HL-60/S4 (cell line): Measurements from ENCODE around the gene SPATA12.

Experiments used
- in situ Hi-C: fragments of 300-500 bp; cut with MboI; formaldehyde crosslinking; loops from 2 replicates; pipeline ENCODE4 v1.14.3; 2022; ENCODE audit warnings: low sequenced_read_pairs

Gene SPATA12

GRCh38 chr3:57110214-57110613 lies 49.8 kb downstream of the SPATA12 start:
- in situ Hi-C loops = no loop called here

- in situ Hi-C loops = no loop called here
Observed at GRCh38 chr3:57110798-57111197, 50.3 kb downstream of the SPATA12 start.

GRCh38 chr3:57112206-57112605 lies 51.7 kb downstream of the SPATA12 start:
- in situ Hi-C loops = no loop called here

DNA sequence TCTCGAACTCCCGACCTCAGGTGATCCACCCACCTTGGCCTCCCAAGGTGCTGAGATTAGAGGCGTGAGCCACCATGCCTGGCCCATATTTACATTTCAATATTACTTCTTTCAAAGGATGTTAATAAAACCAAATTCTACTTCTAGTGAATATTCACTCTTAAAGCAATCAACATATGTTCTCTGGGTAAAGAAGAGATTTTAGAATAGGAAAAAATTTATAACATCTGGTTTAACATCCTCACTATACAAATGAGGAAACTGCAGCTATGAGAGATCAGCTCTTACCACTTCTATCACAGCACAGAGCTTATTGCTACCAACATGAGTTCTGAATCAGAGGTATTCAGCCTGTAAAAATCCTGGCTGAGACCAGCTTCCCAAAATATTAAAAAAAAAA lies 56.0 kb downstream of the SPATA12 start:
- in situ Hi-C loops = no loop called here

GRCh38 chr3:57118254-57118653 lies 57.8 kb downstream of the SPATA12 start:
- in situ Hi-C loops = no loop called here

DNA sequence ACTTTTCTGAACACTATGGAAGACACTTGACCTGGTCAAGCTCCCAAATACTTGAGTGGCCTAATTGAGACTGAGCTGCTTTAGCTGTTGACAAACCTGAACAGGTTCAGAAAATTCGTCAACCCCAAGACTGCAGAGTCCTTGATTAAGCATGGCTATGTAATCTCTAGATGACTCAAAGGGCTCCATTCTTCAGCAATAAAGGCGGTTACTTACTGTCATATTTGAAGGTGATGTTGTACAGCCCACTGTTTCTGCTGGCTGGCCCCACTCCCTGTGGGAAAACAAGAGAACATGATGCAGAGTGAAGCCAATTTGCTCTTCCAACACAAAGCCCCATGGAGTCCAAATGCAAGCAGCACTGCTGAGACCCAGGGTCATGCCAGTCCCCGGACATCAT lies 59.6 kb downstream of the SPATA12 start:
- in situ Hi-C loops = no loop called here

DNA sequence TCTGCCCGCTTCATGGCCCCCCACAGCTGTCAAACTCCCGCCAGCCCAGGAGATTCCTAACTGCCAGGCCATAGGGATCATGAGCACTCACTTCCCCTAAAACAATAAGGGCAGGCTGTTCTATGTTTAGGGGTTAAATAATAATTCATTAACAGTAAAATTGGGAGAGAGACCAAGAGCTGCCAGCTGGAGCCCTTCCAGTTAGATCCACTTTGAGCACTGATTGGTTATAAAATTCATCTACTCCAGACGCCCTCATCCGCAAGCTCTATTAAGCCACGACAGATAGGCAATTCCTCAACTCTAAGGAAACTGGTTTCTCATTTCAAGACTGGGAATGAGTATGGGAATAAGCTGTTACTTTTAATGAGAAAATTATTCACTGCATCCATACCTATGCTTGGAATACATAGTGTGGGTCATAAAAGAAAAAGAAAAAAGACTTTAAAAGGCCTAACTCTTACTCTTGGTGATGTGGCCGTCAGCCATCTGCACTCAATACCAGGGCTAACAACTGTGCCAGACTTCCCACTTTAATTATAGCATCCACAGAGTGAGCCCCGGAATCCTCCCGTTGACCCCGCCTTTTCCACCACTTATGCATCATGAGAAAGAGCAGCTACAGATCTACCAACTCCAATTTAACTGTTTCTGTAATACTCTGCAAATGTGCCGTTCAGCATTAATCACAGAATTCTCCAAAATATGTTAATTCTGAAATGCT lies 60.1 kb downstream of the SPATA12 start:
- in situ Hi-C loops = no loop called here
